HL-60 (cell line): Measurements from ENCODE around the gene SDK1.

ENCODE experiments used
- DNase-seq, 2 experiments: peaks; one replicate each; pipeline ENCODE4 v3.0.0-alpha.2; 2010 to 2020; ENCODE audit warnings: low read depth in 1 of 2, low spot score in 1 of 2
- H3K27ac ChIP-seq: fragments of 250-450 bp; sonication (Bioruptor Pico); replicated peaks from 2 replicates; pipeline ENCODE4 v1.5.1; 2020; ENCODE audit warnings: mild to moderate bottlenecking, moderate library complexity
- H3K27me3 ChIP-seq: fragments of 250-450 bp; sonication (Bioruptor Pico); 2 replicates; pipeline ENCODE4 v1.5.1; 2021; ENCODE audit warnings: mild to moderate bottlenecking, moderate library complexity; ENCODE audit not compliant: insufficient read depth, poor library complexity, severe bottlenecking
- H3K4me3 ChIP-seq: replicated peaks from 2 replicates; pipeline ENCODE4 v1.5.1; 2011; ENCODE audit warnings: mild to moderate bottlenecking, control low read depth, low read length; ENCODE audit not compliant: insufficient read depth
- CTCF ChIP-seq: IDR thresholded peaks from one replicate; pipeline ENCODE4 v1.5.1; 2011; ENCODE audit warnings: low read length, control low read depth, inconsistent platforms; ENCODE audit not compliant: insufficient read depth
- GABPA ChIP-seq: IDR thresholded peaks from 2 replicates; pipeline ENCODE4 v1.6.1; 2012; ENCODE audit warnings: low read depth
- POLR2AphosphoS5 ChIP-seq: IDR thresholded peaks from 2 replicates; pipeline ENCODE4 v1.6.1; 2012; ENCODE audit warnings: low read depth
- REST ChIP-seq: IDR thresholded peaks from 2 replicates; pipeline ENCODE4 v1.6.1; 2012; ENCODE audit warnings: low read depth; ENCODE audit not compliant: insufficient replicate concordance
- SPI1 ChIP-seq: IDR thresholded peaks from 2 replicates; pipeline ENCODE4 v1.6.1; 2012; ENCODE audit warnings: low read depth, mild to moderate bottlenecking, borderline replicate concordance

The SDK1 gene

GRCh38 chr7:4220011-4220410 is 919.0 kb downstream of the SDK1 start:
- TF ChIP-seq REST = no peak
- no peak for TF ChIP-seq SPI1
- no peak for TF ChIP-seq GABPA
- no peak for TF ChIP-seq POLR2AphosphoS5
- no peak for TF ChIP-seq CTCF
- DNase-seq = no peak

GRCh38 chr7:4221043-4221442 is 920.0 kb downstream of the SDK1 start:
- TF ChIP-seq GABPA = no peak
- no peak for TF ChIP-seq SPI1
- H3K27ac ChIP-seq = no peak overlapping the region
- no peak for DNase-seq
- H3K27me3 ChIP-seq = no peaks in the 10 kb centered on the region
- no peak overlapping the region for H3K4me3 ChIP-seq

More at GRCh38 chr7:4220011-4220410, 919.0 kb downstream of the SDK1 start:
- Histone ChIP-seq H3K4me3 (no peak overlapping the region), H3K27ac (no peak overlapping the region), H3K27me3 (no peaks in the 10 kb centered on the region)

- TF ChIP-seq GABPA (no peak), SPI1 (no peak), POLR2AphosphoS5 (no peak), CTCF (no peak), REST (no peak)
- Histone ChIP-seq H3K4me3 (no peak overlapping the region), H3K27ac (no peak overlapping the region), H3K27me3 (no peaks in the 10 kb centered on the region)
- no peak for DNase-seq
Observed at GRCh38 chr7:4222676-4223075, 921.6 kb downstream of the SDK1 start.

- H3K27ac ChIP-seq = no peak overlapping the region
Observed at GRCh38 chr7:4225361-4225771, 924.3 kb downstream of the SDK1 start.

More at GRCh38 chr7:4225361-4225771, 924.3 kb downstream of the SDK1 start:
- Histone ChIP-seq H3K4me3 (no peak overlapping the region), H3K27me3 (no peaks in the 10 kb centered on the region)
- DNase-seq = no peak
- TF ChIP-seq CTCF = no peak
- no peak for TF ChIP-seq SPI1
- TF ChIP-seq REST = no peak
- TF ChIP-seq POLR2AphosphoS5 = no peak
- TF ChIP-seq GABPA = no peak
